IPS-20b (cell line): ENCODE data around the gene OR10G7.

ENCODE experiments used
- H3K27ac ChIP-seq: one replicate; pipeline ENCODE4 v1.5.1; 2013; ENCODE audit warnings: low read length
- H3K27me3 ChIP-seq: 2 replicates; pipeline ENCODE4 v1.6.1; 2013; ENCODE audit warnings: mild to moderate bottlenecking, low read length, inconsistent platforms; ENCODE audit not compliant: insufficient read depth
- H3K36me3 ChIP-seq: 2 replicates; pipeline ENCODE4 v1.6.1; 2013; ENCODE audit warnings: low read depth, mild to moderate bottlenecking, inconsistent platforms, low read length, moderate library complexity; ENCODE audit not compliant: insufficient read depth
- H3K4me1 ChIP-seq: 2 replicates; pipeline ENCODE4 v1.6.1; 2013; ENCODE audit warnings: mild to moderate bottlenecking, control low read depth, inconsistent platforms, low read length, moderate library complexity; ENCODE audit not compliant: insufficient read depth
- H3K4me3 ChIP-seq: 2 replicates; pipeline ENCODE4 v1.5.1; 2013; ENCODE audit warnings: mild to moderate bottlenecking, low read length, inconsistent platforms
- H3K9ac ChIP-seq: 2 replicates; pipeline ENCODE4 v1.6.1; 2013; ENCODE audit warnings: low read depth, mild to moderate bottlenecking, inconsistent platforms, low read length, moderate library complexity
- H3K9me3 ChIP-seq: 2 replicates; pipeline ENCODE4 v1.6.1; 2013; ENCODE audit warnings: mild to moderate bottlenecking, low read depth, low read length, inconsistent platforms; ENCODE audit not compliant: insufficient read depth

Gene OR10G7, protein sequence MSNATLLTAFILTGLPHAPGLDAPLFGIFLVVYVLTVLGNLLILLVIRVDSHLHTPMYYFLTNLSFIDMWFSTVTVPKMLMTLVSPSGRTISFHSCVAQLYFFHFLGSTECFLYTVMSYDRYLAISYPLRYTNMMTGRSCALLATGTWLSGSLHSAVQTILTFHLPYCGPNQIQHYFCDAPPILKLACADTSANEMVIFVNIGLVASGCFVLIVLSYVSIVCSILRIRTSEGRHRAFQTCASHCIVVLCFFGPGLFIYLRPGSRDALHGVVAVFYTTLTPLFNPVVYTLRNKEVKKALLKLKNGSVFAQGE

GRCh38 chr11:124041254-124041653, at the start of gene OR10G7:
Gene OR10G7, minus strand, starts transcription at chr11:124041325. Its CDS starts 2,324 bp downstream, at chr11:124039001.
- H3K36me3 ChIP-seq: no peaks in the 10 kb centered on the region
- no peak within 1 kb of the TSS for H3K4me3 ChIP-seq
- H3K27me3 ChIP-seq: no peaks in the 10 kb centered on the region
- no peak within 1 kb of the TSS for H3K9ac ChIP-seq
- peaks cover 4% of the 10 kb centered on the region; the same call in 1 of the 2 replicates for H3K4me1 ChIP-seq
- H3K9me3 ChIP-seq: no peaks in the 10 kb centered on the region
- H3K27ac ChIP-seq: no peak within 1 kb of the TSS

- Histone ChIP-seq H3K4me3 (no peak overlapping the region), H3K36me3 (no peaks in the 10 kb centered on the region), H3K9ac (no peak overlapping the region), H3K9me3 (no peaks in the 10 kb centered on the region), H3K27ac (no peak overlapping the region), H3K27me3 (no peaks in the 10 kb centered on the region), H3K4me1 (no peaks in the 10 kb centered on the region; the same call in 1 of the 2 replicates)
Measured at GRCh38 chr11:124085997-124086846, 45.1 kb upstream of the OR10G7 start.

GRCh38 chr11:124085583-124085982, 44.5 kb upstream of the OR10G7 start:
- H3K4me1 ChIP-seq: peaks cover 2% of the 10 kb centered on the region
- no peaks in the 10 kb centered on the region for H3K36me3 ChIP-seq
- no peaks in the 10 kb centered on the region for H3K27me3 ChIP-seq
- H3K27ac ChIP-seq: no peak overlapping the region
- no peak overlapping the region for H3K4me3 ChIP-seq
- no peak overlapping the region for H3K9ac ChIP-seq
- H3K9me3 ChIP-seq: no peaks in the 10 kb centered on the region

DNA sequence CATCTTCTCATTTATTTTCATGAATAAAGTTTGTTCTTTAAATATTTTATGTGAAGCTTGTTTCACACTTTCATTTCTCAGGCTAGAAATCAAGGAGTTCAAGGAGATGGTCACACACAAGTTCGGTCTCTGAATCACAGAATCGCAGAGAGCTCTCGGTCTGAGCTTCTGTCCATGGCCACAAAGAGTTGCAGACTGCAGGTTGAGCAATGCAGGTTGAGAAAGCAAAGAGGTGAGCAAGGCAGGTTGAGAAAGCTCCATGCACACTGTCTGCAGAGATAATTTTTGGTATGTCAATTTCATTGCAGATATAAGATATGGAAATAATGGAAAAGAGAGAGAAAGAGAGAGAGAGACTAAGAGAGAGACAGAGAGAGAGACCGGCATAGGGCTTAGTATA, 41.2 kb upstream of the OR10G7 start:
- H3K4me1 ChIP-seq: peaks cover 8% of the 10 kb centered on the region
- H3K9ac ChIP-seq: no peak overlapping the region
- H3K27ac ChIP-seq: no peak overlapping the region
- no peak overlapping the region for H3K4me3 ChIP-seq
- H3K27me3 ChIP-seq: no peaks in the 10 kb centered on the region
- H3K9me3 ChIP-seq: no peaks in the 10 kb centered on the region
- H3K36me3 ChIP-seq: no peaks in the 10 kb centered on the region

- Histone ChIP-seq H3K27ac (no peak overlapping the region), H3K4me3 (no peak overlapping the region), H3K4me1 (peaks cover 8% of the 10 kb centered on the region), H3K9me3 (no peaks in the 10 kb centered on the region), H3K9ac (no peak overlapping the region), H3K36me3 (no peaks in the 10 kb centered on the region), H3K27me3 (no peaks in the 10 kb centered on the region)
Measured at GRCh38 chr11:124081483-124081882, 40.4 kb upstream of the OR10G7 start.

DNA sequence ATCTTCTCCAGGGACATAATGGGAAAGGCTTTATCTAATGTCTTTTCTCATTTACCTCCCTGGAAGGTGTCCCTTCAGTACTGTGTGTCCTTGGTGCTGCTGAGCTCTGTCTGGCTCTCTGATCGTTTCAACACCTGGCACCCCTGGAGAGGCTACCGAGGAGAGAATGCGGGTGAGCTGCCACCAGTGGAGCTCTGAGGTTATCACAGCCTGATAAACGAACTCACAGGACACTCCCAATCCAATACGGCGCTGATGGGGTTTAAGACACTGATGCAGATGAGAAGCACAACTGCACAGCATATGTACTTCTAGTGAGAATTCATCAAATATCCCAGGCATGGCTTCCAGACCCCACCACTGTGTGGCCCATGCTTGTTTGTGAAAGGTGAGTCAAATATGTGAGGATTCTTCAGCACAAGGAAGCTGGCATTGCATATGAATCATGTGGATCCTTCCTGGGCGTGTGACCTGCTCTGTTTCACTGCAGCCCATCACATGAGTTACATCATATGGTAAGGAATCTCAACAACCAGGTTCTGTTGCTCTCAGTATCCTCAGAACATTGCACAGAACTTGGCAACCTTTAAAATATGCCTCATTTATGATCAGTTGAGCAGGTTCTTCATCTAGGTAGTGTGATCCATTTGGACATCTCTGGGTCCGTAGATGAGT, 39.3 kb upstream of the OR10G7 start:
- Histone ChIP-seq H3K4me1 (peaks cover 8% of the 10 kb centered on the region), H3K9me3 (no peaks in the 10 kb centered on the region), H3K9ac (no peak overlapping the region), H3K4me3 (no peak overlapping the region), H3K36me3 (no peaks in the 10 kb centered on the region), H3K27me3 (no peaks in the 10 kb centered on the region), H3K27ac (no peak overlapping the region)

- Histone ChIP-seq H3K9ac (no peak overlapping the region), H3K27me3 (no peaks in the 10 kb centered on the region), H3K9me3 (no peaks in the 10 kb centered on the region), H3K4me3 (no peak overlapping the region), H3K4me1 (peaks cover 8% of the 10 kb centered on the region), H3K36me3 (no peaks in the 10 kb centered on the region), H3K27ac (no peak overlapping the region)
Measured at GRCh38 chr11:124079631-124080326, 38.7 kb upstream of the OR10G7 start.

DNA sequence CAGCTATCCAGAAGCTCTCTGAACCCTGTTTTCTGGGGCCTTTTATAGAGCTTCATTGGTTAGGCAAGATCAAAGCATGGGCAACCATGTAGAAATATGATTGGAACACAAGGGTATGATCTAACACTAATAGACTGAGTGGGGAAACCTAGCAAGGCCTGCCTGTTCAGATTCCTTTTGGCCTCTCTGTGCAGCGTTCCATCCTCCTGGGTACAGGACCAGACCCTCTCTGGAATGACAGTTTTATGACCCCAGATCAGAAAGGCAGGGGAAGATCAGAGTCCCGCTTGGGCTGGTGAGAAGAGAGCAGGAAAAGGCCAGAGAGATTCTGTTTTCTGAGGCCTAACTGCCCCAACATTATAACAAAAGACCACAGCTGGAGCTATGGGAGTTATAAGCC, 37.5 kb upstream of the OR10G7 start:
- peaks cover 8% of the 10 kb centered on the region for H3K4me1 ChIP-seq
- no peak overlapping the region for H3K4me3 ChIP-seq
- no peaks in the 10 kb centered on the region for H3K27me3 ChIP-seq
- H3K9me3 ChIP-seq: no peaks in the 10 kb centered on the region
- H3K27ac ChIP-seq: no peak overlapping the region
- H3K36me3 ChIP-seq: no peaks in the 10 kb centered on the region
- no peak overlapping the region for H3K9ac ChIP-seq

GRCh38 chr11:124077266-124077665, 36.1 kb upstream of the OR10G7 start:
- H3K36me3 ChIP-seq: no peaks in the 10 kb centered on the region
- no peak overlapping the region for H3K27ac ChIP-seq
- peaks cover 8% of the 10 kb centered on the region for H3K4me1 ChIP-seq
- H3K4me3 ChIP-seq: no peak overlapping the region
- H3K9ac ChIP-seq: no peak overlapping the region
- H3K9me3 ChIP-seq: no peaks in the 10 kb centered on the region
- H3K27me3 ChIP-seq: no peaks in the 10 kb centered on the region

DNA sequence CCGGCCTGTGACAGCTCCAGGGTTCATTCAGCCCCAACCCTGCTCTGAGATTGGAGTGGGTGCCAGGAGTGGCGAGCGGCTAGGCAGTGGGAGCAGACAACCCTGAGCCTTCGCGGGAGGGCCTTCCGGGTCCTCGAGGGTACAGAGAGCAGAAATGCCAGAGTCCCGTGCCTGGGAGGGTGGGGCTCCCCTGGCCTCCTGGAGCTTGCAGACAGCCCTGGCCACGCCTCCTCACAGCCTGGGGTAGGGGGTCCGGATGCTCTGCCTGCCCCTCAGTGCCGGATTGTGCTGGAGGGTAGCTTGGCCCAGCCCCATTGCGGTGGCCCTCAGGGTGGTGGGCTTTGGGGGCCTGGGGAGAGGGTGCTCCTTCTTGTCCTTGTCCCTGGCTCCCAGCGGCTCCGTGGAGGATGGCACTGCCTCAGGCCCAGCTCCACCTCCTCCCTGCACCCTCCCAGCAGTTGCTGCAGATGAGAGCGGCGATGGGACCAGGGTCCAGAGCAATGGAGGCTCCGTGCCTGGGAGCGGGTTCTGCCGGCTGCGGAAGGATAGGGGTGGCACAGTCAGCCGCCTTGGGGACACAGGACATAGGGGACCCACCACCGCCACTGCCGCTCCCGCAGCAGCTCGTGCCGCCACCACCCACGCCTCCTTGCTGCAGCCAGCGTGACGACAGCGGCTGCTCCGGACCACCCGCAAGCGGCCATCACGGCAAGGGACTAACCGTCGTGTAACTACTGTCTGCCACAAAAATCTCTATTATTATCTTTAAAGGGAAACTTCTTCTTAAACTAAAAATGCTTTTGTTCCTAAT, 34.9 kb upstream of the OR10G7 start:
- Histone ChIP-seq H3K27ac (no peak overlapping the region), H3K9ac (no peak overlapping the region), H3K4me3 (peak overlapping the region; percentile 47; the same call in 1 of the 2 replicates)

DNA sequence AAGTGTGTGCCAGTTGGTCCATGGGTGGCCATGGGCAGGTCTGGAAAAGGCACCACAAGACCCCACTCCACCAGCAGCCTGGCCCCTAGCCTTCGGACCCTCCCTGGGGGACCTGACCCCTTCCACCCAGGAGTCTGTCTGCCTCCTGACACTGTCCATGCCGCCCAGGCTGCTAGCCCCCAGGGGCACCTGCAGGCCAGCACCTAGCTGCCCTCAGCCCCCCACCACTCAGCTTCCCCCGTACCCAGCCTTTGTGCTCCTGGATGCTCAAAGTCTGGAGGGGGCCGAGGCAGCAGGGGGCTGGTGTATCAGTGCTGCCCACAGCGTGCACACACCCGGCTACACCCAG, 34.3 kb upstream of the OR10G7 start:
- Histone ChIP-seq H3K9me3 (no peaks in the 10 kb centered on the region), H3K27ac (no peak overlapping the region), H3K4me3 (no peak overlapping the region), H3K9ac (no peak overlapping the region), H3K4me1 (peaks cover 10% of the 10 kb centered on the region), H3K36me3 (no peaks in the 10 kb centered on the region), H3K27me3 (no peaks in the 10 kb centered on the region)

More for the DNA sequence above, 34.9 kb upstream of the OR10G7 start:
- peaks cover 14% of the 10 kb centered on the region for H3K4me1 ChIP-seq
- H3K9me3 ChIP-seq: no peaks in the 10 kb centered on the region
- no peaks in the 10 kb centered on the region for H3K27me3 ChIP-seq
- H3K36me3 ChIP-seq: no peaks in the 10 kb centered on the region
